Bronchial epithelial cell (primary cell): ENCODE data around the gene HNRNPK. TPM values are rescaled to one million over a fixed set of nuclear protein-coding genes. Genes with fewer than 3 reads are reported as not detected.

Experiments used
- DNase-seq: peaks from one replicate; pipeline ENCODE4 v3.0.0-alpha.2; 2010; ENCODE audit warnings: low read depth
- FAIRE-seq: peaks from 2 replicates; lab custom pipeline; 2011; peaks lifted over from hg19 to GRCh38; lab: Jason Lieb, UNC
- H3K27me3 ChIP-seq: 2 replicates; pipeline ENCODE4 v1.5.1; 2011; ENCODE audit warnings: low read length; ENCODE audit not compliant: control insufficient read depth, insufficient read depth
- H3K36me3 ChIP-seq: 2 replicates; pipeline ENCODE4 v1.5.1; 2011; ENCODE audit warnings: low read length; ENCODE audit not compliant: control insufficient read depth, insufficient read depth
- H3K4me3 ChIP-seq: 2 replicates; pipeline ENCODE4 v1.5.1; 2011; ENCODE audit warnings: mild to moderate bottlenecking, low read depth, low read length, control low read depth
- CTCF ChIP-seq: IDR thresholded peaks from 2 replicates; pipeline ENCODE4 v1.5.1; 2011; ENCODE audit warnings: mild to moderate bottlenecking, moderate library complexity, low read length, control low read depth, inconsistent platforms; ENCODE audit not compliant: insufficient read depth, severe bottlenecking
- total RNA-seq: library from RNA; depleted of rRNA; stranded (reverse); fragments of >200 nt; gene quantifications from 2 replicates; pipeline ENCODE4 v1.2.1, GENCODE V29; 2014

The HNRNPK gene
- total RNA-seq, 1 donor from 2014 or later, result 531 TPM

GRCh38 chr9:83936523-83936922, 43.5 kb downstream of the HNRNPK start:
- no peak for DNase-seq
- Histone ChIP-seq H3K27me3 (no peaks in the 10 kb centered on the region), H3K36me3 (peaks cover 1% of the 10 kb centered on the region), H3K4me3 (no peak overlapping the region)
- no peak for TF ChIP-seq CTCF
- no peak for FAIRE-seq

GRCh38 chr9:83935276-83935935, 44.6 kb downstream of the HNRNPK start:
- FAIRE-seq (no peak), DNase-seq (peak; percentile 70)

GRCh38 chr9:83934569-83935275, 45.3 kb downstream of the HNRNPK start:
- no peak overlapping the region for H3K4me3 ChIP-seq
- no peaks in the 10 kb centered on the region for H3K27me3 ChIP-seq
- peak; percentile 94 for DNase-seq
- FAIRE-seq, result no peak
- no peak for TF ChIP-seq CTCF
- no peaks in the 10 kb centered on the region for H3K36me3 ChIP-seq

More at GRCh38 chr9:83935276-83935935, 44.6 kb downstream of the HNRNPK start:
- TF ChIP-seq CTCF, result no peak
- Histone ChIP-seq H3K27me3 (no peaks in the 10 kb centered on the region), H3K4me3 (no peak overlapping the region), H3K36me3 (no peaks in the 10 kb centered on the region)

- H3K4me3 ChIP-seq, result no peak overlapping the region
- no peaks in the 10 kb centered on the region for H3K27me3 ChIP-seq
- no peak for TF ChIP-seq CTCF
- DNase-seq (peak; percentile 78), FAIRE-seq (no peak)
- no peaks in the 10 kb centered on the region for H3K36me3 ChIP-seq
Measured at GRCh38 chr9:83933790-83934189, 46.2 kb downstream of the HNRNPK start.

GRCh38 chr9:83932851-83933250, 47.2 kb downstream of the HNRNPK start:
- Histone ChIP-seq H3K4me3 (no peak overlapping the region), H3K36me3 (no peaks in the 10 kb centered on the region), H3K27me3 (no peaks in the 10 kb centered on the region)
- TF ChIP-seq CTCF, result no peak
- FAIRE-seq (no peak), DNase-seq (no peak)
